ENCODE data around the gene RASL12. TPM values are rescaled to one million over a fixed set of nuclear protein-coding genes. Genes with fewer than 3 reads are reported as not detected.

The RASL12 gene
- total and polyA plus RNA-seq, 7 donors, result 2.5 to 6.3 (median 3.0) TPM

DNA sequence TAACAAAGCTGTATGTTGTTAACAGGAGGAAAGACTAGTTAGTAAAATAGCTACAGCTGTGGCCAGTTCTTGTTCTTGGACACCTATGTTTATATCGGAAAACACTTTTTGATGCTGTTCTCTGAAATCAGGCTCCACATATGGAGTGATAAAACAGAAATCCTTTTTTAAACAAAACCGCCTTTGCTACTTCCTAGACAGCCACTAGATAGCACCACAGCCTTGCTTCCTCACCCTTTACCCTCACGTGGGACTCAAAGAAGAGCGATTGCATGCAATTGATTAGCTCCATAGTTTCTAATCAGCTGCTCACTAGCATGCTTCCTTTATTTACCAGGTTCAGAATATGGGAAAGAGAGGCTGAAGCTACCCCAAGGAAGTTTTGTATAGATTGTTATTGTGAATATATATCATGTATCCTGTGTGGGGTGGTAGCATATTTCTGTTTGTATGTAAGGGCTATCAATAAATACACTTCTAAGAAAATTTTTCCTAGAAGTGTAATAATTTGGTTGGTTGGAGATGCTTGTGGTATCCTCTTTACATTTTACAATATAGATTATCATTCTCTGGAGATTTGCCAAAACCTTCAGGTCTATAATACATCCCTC is 34.0 kb downstream of the RASL12 start:
- 14 to 20% (median 15%) methylated on average over 4 of the region's 4 CpGs for WGBS, 3 donors
- intact Hi-C loops (cut with DNase I), result loop anchor here in 1 of 2 donors (10.0 kb wide), 1 partner anchor 261 kb away; the partner anchor contains the start of gene RNU5A-1
- TF ChIP-seq, protein P1, sequence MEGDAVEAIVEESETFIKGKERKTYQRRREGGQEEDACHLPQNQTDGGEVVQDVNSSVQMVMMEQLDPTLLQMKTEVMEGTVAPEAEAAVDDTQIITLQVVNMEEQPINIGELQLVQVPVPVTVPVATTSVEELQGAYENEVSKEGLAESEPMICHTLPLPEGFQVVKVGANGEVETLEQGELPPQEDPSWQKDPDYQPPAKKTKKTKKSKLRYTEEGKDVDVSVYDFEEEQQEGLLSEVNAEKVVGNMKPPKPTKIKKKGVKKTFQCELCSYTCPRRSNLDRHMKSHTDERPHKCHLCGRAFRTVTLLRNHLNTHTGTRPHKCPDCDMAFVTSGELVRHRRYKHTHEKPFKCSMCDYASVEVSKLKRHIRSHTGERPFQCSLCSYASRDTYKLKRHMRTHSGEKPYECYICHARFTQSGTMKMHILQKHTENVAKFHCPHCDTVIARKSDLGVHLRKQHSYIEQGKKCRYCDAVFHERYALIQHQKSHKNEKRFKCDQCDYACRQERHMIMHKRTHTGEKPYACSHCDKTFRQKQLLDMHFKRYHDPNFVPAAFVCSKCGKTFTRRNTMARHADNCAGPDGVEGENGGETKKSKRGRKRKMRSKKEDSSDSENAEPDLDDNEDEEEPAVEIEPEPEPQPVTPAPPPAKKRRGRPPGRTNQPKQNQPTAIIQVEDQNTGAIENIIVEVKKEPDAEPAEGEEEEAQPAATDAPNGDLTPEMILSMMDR (IDR thresholded peaks at IDR 0.05), result peak; percentile 40
- H3K27ac ChIP-seq, result no peak overlapping the region
- H3K4me1 ChIP-seq, result peaks cover 5% of the 10 kb centered on the region
- no peaks in the 10 kb centered on the region for H3K9me3 ChIP-seq
- no peak for ATAC-seq
- H3K4me3 ChIP-seq, result no peak overlapping the region
- no peaks in the 10 kb centered on the region for H3K36me3 ChIP-seq (ENCODE audit: insufficient read depth in 1 of 2, low read depth in 1 of 2)
- no peaks in the 10 kb centered on the region for H3K27me3 ChIP-seq (ENCODE audit: insufficient read depth in 3 of 3, low read length in 2 of 3)
- DNase-seq, result no peak

DNA sequence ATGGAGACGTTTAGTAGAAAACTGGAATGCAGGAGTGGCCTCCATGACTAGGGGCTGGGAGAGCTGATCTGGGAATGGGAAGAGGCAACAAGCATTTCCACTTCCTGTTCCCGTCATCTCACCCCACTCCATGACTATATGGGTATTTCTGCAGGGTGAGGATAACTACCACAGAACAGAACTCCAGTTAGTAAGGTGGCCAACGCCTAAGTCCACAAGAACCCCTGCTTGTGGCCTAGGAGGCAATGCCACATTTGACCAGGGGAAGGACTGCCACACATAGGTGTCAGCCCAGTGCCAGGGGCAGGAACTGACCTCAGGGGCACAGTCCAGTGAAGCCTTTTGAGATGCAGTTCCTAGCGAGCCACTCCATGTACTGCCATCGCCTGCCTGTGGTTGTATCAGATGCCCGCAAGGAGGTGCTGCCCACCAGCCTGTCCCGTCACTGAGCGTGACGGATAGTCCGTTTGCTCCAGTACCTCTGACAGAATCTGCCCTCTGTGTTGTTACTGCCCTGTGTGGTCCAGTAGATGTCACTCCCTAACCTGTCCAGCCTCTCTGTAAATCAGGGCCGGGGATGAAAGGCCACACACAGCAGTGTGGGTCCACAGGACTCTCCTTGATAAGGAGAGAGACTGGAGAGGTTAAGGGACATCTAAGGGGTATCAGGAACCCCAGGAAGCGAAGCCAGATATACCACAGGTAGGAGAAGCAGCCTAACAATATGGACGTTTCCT is 34.8 kb downstream of the RASL12 start:
- Histone ChIP-seq H3K4me1 (peaks cover 9% of the 10 kb centered on the region), H3K27me3 (ENCODE audit: insufficient read depth in 3 of 3, low read length in 2 of 3) (no peaks in the 10 kb centered on the region), H3K27ac (no peak overlapping the region), H3K4me3 (no peak overlapping the region), H3K36me3 (ENCODE audit: insufficient read depth in 1 of 2, low read depth in 1 of 2) (no peaks in the 10 kb centered on the region), H3K9me3 (no peaks in the 10 kb centered on the region)
- WGBS, 3 donors, result 34 to 35% (median 34%) methylated on average over 13 of the region's 13 CpGs
- TF ChIP-seq, protein P1 (IDR thresholded peaks at IDR 0.05), result peak; percentile 52
- ATAC-seq (peak; percentile 55 to 69 (median 64)), DNase-seq (peak; percentile 46 to 62)
- intact Hi-C loops (cut with DNase I), result loop anchor here in 1 of 2 donors (10.0 kb wide), 1 partner anchor 262 kb away; the partner anchor contains the start of gene RNU5A-1

- TF ChIP-seq, protein P1 (IDR thresholded peaks at IDR 0.05), result no peak
- ATAC-seq, result peak in 2 of 4 donors; percentile 13 to 18
Observed at GRCh38 chr15:65029736-65030208, 38.0 kb downstream of the RASL12 start.

DNA sequence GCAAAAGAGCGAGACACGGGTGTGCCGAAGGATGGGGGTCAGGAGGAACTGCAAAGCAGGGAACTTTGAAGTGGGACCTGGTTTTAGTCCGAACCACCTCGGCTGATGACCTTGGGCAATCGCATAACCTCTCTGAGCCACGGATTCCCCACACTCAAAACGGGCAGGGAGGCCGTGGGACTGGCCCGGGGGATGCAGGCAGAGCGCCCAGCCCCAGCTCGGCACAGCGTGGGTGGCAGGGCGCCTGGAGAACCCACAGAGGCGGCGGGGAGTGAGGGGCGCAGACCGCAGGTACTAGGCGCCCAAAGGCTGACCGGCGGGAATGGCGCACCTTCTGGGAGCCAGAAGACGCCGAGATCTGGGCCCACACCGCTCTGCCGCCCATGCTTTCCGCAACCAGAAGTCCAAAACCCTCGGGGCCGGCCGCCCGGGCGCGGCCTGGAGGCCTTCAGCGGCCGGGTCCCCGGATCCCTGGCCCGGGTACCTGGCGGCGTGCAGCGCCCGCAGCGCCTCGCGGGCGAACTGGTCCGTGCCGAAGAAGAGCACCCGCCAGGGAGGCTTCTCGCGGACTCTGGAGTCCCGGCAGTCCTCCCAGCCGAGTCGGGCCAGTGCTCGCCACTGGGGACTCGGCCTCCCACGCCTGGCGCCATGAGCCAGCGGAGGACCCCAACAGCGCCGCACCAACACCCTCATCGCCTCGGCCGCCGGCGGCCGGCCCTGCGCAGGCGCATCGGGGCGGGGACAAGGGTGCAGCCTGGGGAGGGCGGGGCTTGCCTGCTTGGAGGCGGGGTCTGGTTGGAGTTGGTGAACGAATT is 38.7 kb downstream of the RASL12 start, which contains the start of gene MTFMT:
Gene MTFMT, minus strand, starts transcription at position 719 of the 815 bp plus-strand sequence. Its CDS starts 26 bp downstream, at position 693.
- intact Hi-C loops (cut with DNase I), result loop anchor here in 1 of 2 donors (10.0 kb wide), 1 partner anchor 156 kb away; the partner anchor contains the start of gene CLPX
- Histone ChIP-seq H3K9me3 (no peaks in the 10 kb centered on the region), H3K36me3 (ENCODE audit: insufficient read depth in 1 of 2, low read depth in 1 of 2) (peaks cover 4 to 30% of the 10 kb centered on the region in 2 donors), H3K27ac (peak within 1 kb of the TSS; percentile 78), H3K4me1 (peaks cover 14% of the 10 kb centered on the region), H3K27me3 (ENCODE audit: insufficient read depth in 3 of 3, low read length in 2 of 3) (no peaks in the 10 kb centered on the region), H3K4me3 (peak within 1 kb of the TSS; percentile 95)
- WGBS, 3 donors, result 0 to 1% (median 1%) methylated on average over 51 to 73 of the region's 73 CpGs
- TF ChIP-seq, protein P1 (IDR thresholded peaks at IDR 0.05), result peak; percentile 5
- ATAC-seq (peak; percentile 94 to 98 (median 96)), DNase-seq (peak; percentile 93 to 96)

More at GRCh38 chr15:65029736-65030208, 38.0 kb downstream of the RASL12 start:
- H3K4me1 ChIP-seq, result peaks cover 14% of the 10 kb centered on the region
- peak overlapping the region; percentile 78 for H3K27ac ChIP-seq
- intact Hi-C loops (cut with DNase I), result loop anchor here (10.0 kb wide), 2 partner anchors 155 to 265 kb away; partner anchors contain the start of genes CLPX (in 1 of the 2) and RNU5A-1 (in 1 of the 2)
- no peaks in the 10 kb centered on the region for H3K27me3 ChIP-seq (ENCODE audit: insufficient read depth in 3 of 3, low read length in 2 of 3)
- no peak for DNase-seq
- WGBS, 3 donors, result 58 to 59% (median 58%) methylated on average over 12 of the region's 12 CpGs
- H3K4me3 ChIP-seq, result peak overlapping the region; percentile 95
- H3K36me3 ChIP-seq (ENCODE audit: insufficient read depth in 1 of 2, low read depth in 1 of 2), result peaks cover 4 to 23% of the 10 kb centered on the region in 2 donors
- H3K9me3 ChIP-seq, result no peaks in the 10 kb centered on the region

Measured in psoas muscle (tissue), 8 donors.